ENCODE data around the gene LFNG. TPM values are rescaled to one million over a fixed set of nuclear protein-coding genes. Genes with fewer than 3 reads are reported as not detected.
A peak's percentile ranks its signal among the peaks of the same experiment; 100 is the strongest.

The LFNG gene
- total RNA-seq, 6 donors from 2014 or later = 30.6 to 62.9 (median 45.2) TPM

GRCh38 chr7:2496375-2496774 is 23.2 kb upstream of the LFNG start:
- TF ChIP-seq POLR2A (IDR thresholded peaks at IDR 0.05) = no peak
- no peak for TF ChIP-seq EP300 (IDR thresholded peaks at IDR 0.05)
- no peak for TF ChIP-seq POLR2AphosphoS5 (IDR thresholded peaks at IDR 0.05)
- TF ChIP-seq CTCF (IDR thresholded peaks at IDR 0.05) = no peak
- no peak for ATAC-seq (ENCODE audit: low FRiP score in 2 of 2)
- H3K9me3 ChIP-seq = no peaks in the 10 kb centered on the region
- peak in 1 of 2 donors; percentile 34 for DNase-seq
- H3K36me3 ChIP-seq = no peaks in the 10 kb centered on the region
- WGBS, 2 donors = 87 to 99% methylated on average over 6 to 9 of the region's 9 CpGs
- H3K4me3 ChIP-seq = no peak overlapping the region
- H3K27me3 ChIP-seq = no peaks in the 10 kb centered on the region
- no peak overlapping the region for H3K27ac ChIP-seq
- peaks cover 14 to 27% (median 20%) of the 10 kb centered on the region in 4 donors for H3K4me1 ChIP-seq

GRCh38 chr7:2497065-2497464 is 22.5 kb upstream of the LFNG start:
- no peak overlapping the region for H3K4me3 ChIP-seq
- DNase-seq = no peak
- H3K9me3 ChIP-seq = no peaks in the 10 kb centered on the region
- TF ChIP-seq POLR2A (IDR thresholded peaks at IDR 0.05) = no peak
- H3K27me3 ChIP-seq = no peaks in the 10 kb centered on the region
- ATAC-seq (ENCODE audit: low FRiP score in 2 of 2) = no peak
- H3K36me3 ChIP-seq = no peaks in the 10 kb centered on the region
- H3K4me1 ChIP-seq = peaks cover 14 to 27% (median 20%) of the 10 kb centered on the region in 4 donors
- WGBS, 2 donors = 98 to 100% methylated on average over 3 of the region's 3 CpGs
- H3K27ac ChIP-seq = no peak overlapping the region

GRCh38 chr7:2497500-2498336 is 21.9 kb upstream of the LFNG start:
- Histone ChIP-seq H3K4me1 (peaks cover 14 to 27% (median 20%) of the 10 kb centered on the region in 4 donors), H3K27me3 (no peaks in the 10 kb centered on the region), H3K4me3 (no peak overlapping the region), H3K27ac (no peak overlapping the region), H3K9me3 (no peaks in the 10 kb centered on the region), H3K36me3 (no peaks in the 10 kb centered on the region)
- no peak for TF ChIP-seq POLR2AphosphoS5 (IDR thresholded peaks at IDR 0.05)
- no peak for TF ChIP-seq EP300 (IDR thresholded peaks at IDR 0.05)
- no peak for TF ChIP-seq CTCF (IDR thresholded peaks at IDR 0.05)
- TF ChIP-seq POLR2A (IDR thresholded peaks at IDR 0.05) = no peak
- ATAC-seq (ENCODE audit: low FRiP score in 2 of 2) = no peak
- 51 to 67% methylated on average over 9 to 11 of the region's 25 CpGs for WGBS, 2 donors
- DNase-seq = peak in 1 of 2 donors; percentile 63

GRCh38 chr7:2498708-2499107 is 20.9 kb upstream of the LFNG start:
- 67 to 91% methylated on average over 1 to 6 of the region's 6 CpGs for WGBS, 2 donors
- H3K4me3 ChIP-seq = no peak overlapping the region
- no peaks in the 10 kb centered on the region for H3K36me3 ChIP-seq
- TF ChIP-seq POLR2AphosphoS5 (IDR thresholded peaks at IDR 0.05) (no peak), EP300 (IDR thresholded peaks at IDR 0.05) (no peak), POLR2A (IDR thresholded peaks at IDR 0.05) (no peak), CTCF (IDR thresholded peaks at IDR 0.05) (no peak)
- no peak overlapping the region for H3K27ac ChIP-seq
- peak in 1 of 2 donors; percentile 48 for DNase-seq
- ATAC-seq (ENCODE audit: low FRiP score in 2 of 2) = no peak
- no peaks in the 10 kb centered on the region for H3K9me3 ChIP-seq
- no peaks in the 10 kb centered on the region for H3K27me3 ChIP-seq
- peaks cover 7 to 19% (median 12%) of the 10 kb centered on the region in 4 donors for H3K4me1 ChIP-seq

GRCh38 chr7:2499181-2499580 is 20.4 kb upstream of the LFNG start:
- peaks cover 2 to 14% (median 7%) of the 10 kb centered on the region in 4 donors for H3K4me1 ChIP-seq
- no peaks in the 10 kb centered on the region for H3K9me3 ChIP-seq
- no peak for ATAC-seq (ENCODE audit: low FRiP score in 2 of 2)
- no peak overlapping the region for H3K27ac ChIP-seq
- H3K4me3 ChIP-seq = no peak overlapping the region
- H3K36me3 ChIP-seq = no peaks in the 10 kb centered on the region
- H3K27me3 ChIP-seq = no peaks in the 10 kb centered on the region
- WGBS, 2 donors = 93% methylated on average over 6 to 7 of the region's 7 CpGs
- TF ChIP-seq EP300 (IDR thresholded peaks at IDR 0.05) (no peak), CTCF (IDR thresholded peaks at IDR 0.05) (no peak), POLR2AphosphoS5 (IDR thresholded peaks at IDR 0.05) (no peak), POLR2A (IDR thresholded peaks at IDR 0.05) (no peak)
- DNase-seq = no peak

Data from upper lobe of left lung (tissue), 6 donors.